B cell (primary cell): Measurements from ENCODE around the gene CEP112. TPM values are rescaled to one million over a fixed set of nuclear protein-coding genes. Genes with fewer than 3 reads are reported as not detected.

Source experiments
- ATAC-seq: fragments of 200-7000 bp; cut with Tn5 transposase; one replicate; pipeline ENCODE4 v1.10.0; 2021; ENCODE audit warnings: low read depth, mild to moderate bottlenecking, moderate number of reproducible peaks, moderate library complexity
- CTCF ChIA-PET: fragments of 350-600 bp; sonication (Branson Sonifier 250); formaldehyde crosslinking; loops from one replicate; lab custom pipeline; 2021; ENCODE audit warnings: antibody characterized with exemption, inconsistent platforms; lab: Charles Lee
- POLR2A ChIA-PET: fragments of 350-600 bp; sonication (Branson Sonifier 250); formaldehyde crosslinking; loops from one replicate; lab custom pipeline; 2021; ENCODE audit warnings: antibody characterized with exemption; lab: Charles Lee
- DNase-seq: peaks from one replicate; pipeline ENCODE4 v3.0.0; 2013
- H2AFZ ChIP-seq: 2 replicates; pipeline ENCODE4 v1.6.1; 2012; ENCODE audit warnings: mild to moderate bottlenecking, low read depth, low read length; ENCODE audit not compliant: insufficient read depth, poor library complexity, severe bottlenecking
- H3K27ac ChIP-seq, 2 donors: 1 replicate in 1 of 2; 2 replicates in 1 of 2; pipeline ENCODE4 v1.5.1; 2012 to 2013; ENCODE audit warnings: low read length in 2 of 2, mild to moderate bottlenecking in 2 of 2, moderate library complexity in 1 of 2
- H3K27me3 ChIP-seq, 4 experiments: fragments of 200-600 bp in 1 of 4; sonication (generic) in 1 of 4; replicated peaks in 1 of 4; 1 replicate in 2 of 4; 2 replicates in 2 of 4; pipeline versions ENCODE4 v1.6.1 to v1.7.0; 2013 to 2016; ENCODE audit warnings: low read length in 3 of 4, mild to moderate bottlenecking in 2 of 4, mixed read lengths in 1 of 4, moderate library complexity in 1 of 4; ENCODE audit not compliant: insufficient read depth in 4 of 4, control insufficient read depth in 3 of 4; ENCODE audit errors: control extremely low read depth in 1 of 4
- H3K36me3 ChIP-seq, 2 experiments: replicated peaks in 1 of 2; 1 replicate in 1 of 2; 2 replicates in 1 of 2; pipeline versions ENCODE4 v1.6.1 to v1.7.1; 2013; ENCODE audit warnings: low read length in 1 of 2; ENCODE audit not compliant: insufficient read depth in 2 of 2, control insufficient read depth in 1 of 2; ENCODE audit errors: control extremely low read depth in 1 of 2, extremely low read depth in 1 of 2
- H3K4me1 ChIP-seq, 2 donors: fragments of 200-600 bp in 1 of 2; sonication (generic) in 1 of 2; 1 replicate in 1 of 2; 2 replicates in 1 of 2; pipeline versions ENCODE4 v1.5.1 to v1.6.1; 2013 to 2017; ENCODE audit warnings: low read length in 2 of 2; ENCODE audit not compliant: control insufficient read depth in 2 of 2, insufficient read depth in 2 of 2
- H3K4me2 ChIP-seq: replicated peaks from 2 replicates; pipeline ENCODE3; 2012; ENCODE audit warnings: mild to moderate bottlenecking, low read depth, low read length; ENCODE audit not compliant: poor library complexity, severe bottlenecking
- H3K4me3 ChIP-seq, 5 experiments: fragments of 200-600 bp in 1 of 5; sonication (generic) in 1 of 5; 1 replicate in 3 of 5; 2 replicates in 2 of 5; pipeline versions ENCODE4 v1.5.1 to v1.7.0; 2011 to 2016; ENCODE audit warnings: low read length in 4 of 5, mild to moderate bottlenecking in 4 of 5, low read depth in 2 of 5, control low read depth in 1 of 5, moderate library complexity in 1 of 5; ENCODE audit not compliant: insufficient read depth in 1 of 5; ENCODE audit errors: control extremely low read depth in 1 of 5, extremely low read depth in 1 of 5
- H3K79me2 ChIP-seq: fragments of 200-600 bp; sonication (generic); one replicate; pipeline ENCODE4 v1.6.0; 2016; ENCODE audit warnings: low read length; ENCODE audit not compliant: control insufficient read depth, insufficient read depth
- H3K9ac ChIP-seq: fragments of 200-600 bp; sonication (generic); 2 replicates; pipeline ENCODE4 v1.6.1; 2017; ENCODE audit warnings: mild to moderate bottlenecking, low read length, moderate library complexity
- H3K9me3 ChIP-seq, 3 donors: one replicate each; pipeline versions ENCODE4 v1.6.1 to v1.7.1; 2013; ENCODE audit warnings: low read length in 2 of 3; ENCODE audit not compliant: control insufficient read depth in 2 of 3, insufficient read depth in 1 of 3; ENCODE audit errors: control extremely low read depth in 1 of 3
- H4K20me1 ChIP-seq: 2 replicates; pipeline ENCODE4 v1.6.0; 2012; ENCODE audit warnings: mild to moderate bottlenecking, low read length; ENCODE audit not compliant: insufficient read depth, control insufficient read depth, poor library complexity, severe bottlenecking
- H3K27ac Mint-ChIP-seq: one replicate; pipeline ENCODE4 v1.8.0; 2021; ENCODE audit warnings: mixed read lengths
- H3K27me3 Mint-ChIP-seq: one replicate; pipeline ENCODE4 v1.8.0; 2021; ENCODE audit warnings: mixed read lengths
- H3K4me1 Mint-ChIP-seq: one replicate; pipeline ENCODE4 v1.8.0; 2021; ENCODE audit warnings: mixed read lengths
- H3K4me3 Mint-ChIP-seq: one replicate; pipeline ENCODE4 v1.8.0; 2021; ENCODE audit warnings: mixed read lengths
- H3K9me3 Mint-ChIP-seq: one replicate; pipeline ENCODE4 v1.8.0; 2022; ENCODE audit warnings: mixed read lengths; ENCODE audit not compliant: insufficient read depth
- CTCF ChIP-seq: fragments of 200-600 bp; IDR thresholded peaks from one replicate; pipeline ENCODE4 v1.8.0; 2022; ENCODE audit warnings: antibody characterized with exemption, mild to moderate bottlenecking
- EZH2 ChIP-seq: IDR thresholded peaks from 2 replicates; pipeline ENCODE4 v1.6.1; 2012; ENCODE audit warnings: borderline replicate concordance, low read depth, mild to moderate bottlenecking, moderate library complexity, low read length; ENCODE audit not compliant: insufficient read depth, poor library complexity, severe bottlenecking
- WGBS: methylation state at CpG from one replicate; pipeline ENCODE4 v1.1.5; 2013; ENCODE audit warnings: missing lambda C conversion rate; ENCODE audit not compliant: insufficient coverage; 5-methylcytosine and 5-hydroxymethylcytosine counted together
- intact Hi-C: fragments of 100-400 bp; cut with micrococcal nuclease; formaldehyde crosslinking; loops from one replicate; pipeline ENCODE4 v1.10.0; 2022
- polyA plus RNA-seq: library from polyadenylated mRNA; depleted of rRNA; stranded (reverse); fragments of >200 nt; gene quantifications from 2 replicates; pipeline ENCODE4 v1.2.3, GENCODE V29; 2012
- total RNA-seq, 2 donors: library from RNA; stranded (reverse); fragments of 120-200 nt in 1 of 2; gene quantifications; 1 replicate in 1 of 2; 2 replicates in 1 of 2; pipeline versions ENCODE4 v1.2.3 to v1.2.4, GENCODE V29; 2013 to 2022

CEP112 gene
- total and polyA plus RNA-seq, 2 donors (not counting 1 experiment from before 2014, with no cell fraction given) = 0.57 to 4.6 TPM

DNA sequence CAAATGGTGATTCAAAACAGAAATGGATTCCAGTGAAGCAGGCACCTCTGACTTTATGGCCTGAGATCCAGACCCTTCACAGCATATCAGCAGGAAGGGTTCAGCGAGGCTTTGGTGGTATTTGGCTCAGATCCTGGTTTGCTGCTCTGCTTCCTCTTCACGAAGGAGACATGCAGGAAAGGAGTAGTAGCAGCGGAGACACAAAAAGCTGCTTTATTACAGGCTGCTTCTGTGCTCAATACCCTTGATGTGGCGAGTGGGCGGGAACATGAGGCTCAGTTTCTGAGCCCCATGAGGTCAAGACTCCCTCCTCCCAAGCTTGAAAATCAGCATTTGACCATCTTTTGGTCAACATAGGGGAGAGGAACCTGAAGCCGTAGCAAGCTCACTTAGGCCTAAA, 417.1 kb downstream of the CEP112 start:
- WGBS = 22% methylated on average over 6 of the region's 6 CpGs
- Histone ChIP-seq H3K36me3 (no peaks in the 10 kb centered on the region), H3K9ac (no peak overlapping the region), H3K27ac (no peak overlapping the region), H4K20me1 (no peaks in the 10 kb centered on the region), H3K4me1 (no peaks in the 10 kb centered on the region), H2AFZ (no peak overlapping the region), H3K4me2 (no peak overlapping the region), H3K9me3 (no peaks in the 10 kb centered on the region), H3K4me3 (no peak overlapping the region), H3K27me3 (no peaks in the 10 kb centered on the region), H3K79me2 (no peaks in the 10 kb centered on the region)
- no peak overlapping the region for H3K4me3 Mint-ChIP-seq
- peaks cover 3% of the 10 kb centered on the region for H3K9me3 Mint-ChIP-seq
- H3K27me3 Mint-ChIP-seq = no peaks in the 10 kb centered on the region
- no peak for DNase-seq
- intact Hi-C loops = no loop called here
- H3K4me1 Mint-ChIP-seq = no peaks in the 10 kb centered on the region
- TF ChIP-seq CTCF = no peak
- no peak for TF ChIP-seq EZH2
- ChIA-PET POLR2A (no interaction called here), CTCF (no interaction called here)
- H3K27ac Mint-ChIP-seq = no peak overlapping the region
- no peak for ATAC-seq

GRCh38 chr17:65772989-65773388, 418.9 kb downstream of the CEP112 start:
- Mint-ChIP-seq H3K27ac (no peak overlapping the region), H3K27me3 (no peaks in the 10 kb centered on the region), H3K4me3 (no peak overlapping the region), H3K9me3 (peaks cover 3% of the 10 kb centered on the region), H3K4me1 (no peaks in the 10 kb centered on the region)
- no peaks in the 10 kb centered on the region for H3K4me1 ChIP-seq
- H3K9me3 ChIP-seq = no peaks in the 10 kb centered on the region
- no peak overlapping the region for H3K4me3 ChIP-seq
- no CpG with 5 or more reads among the region's 6 CpGs for WGBS
- H2AFZ ChIP-seq = no peak overlapping the region
- DNase-seq (no peak), ATAC-seq (no peak)
- H3K4me2 ChIP-seq = no peak overlapping the region
- TF ChIP-seq EZH2 (no peak), CTCF (no peak)
- H3K36me3 ChIP-seq = no peaks in the 10 kb centered on the region
- intact Hi-C loops = no loop called here
- no peaks in the 10 kb centered on the region for H4K20me1 ChIP-seq
- no peak overlapping the region for H3K27ac ChIP-seq
- H3K79me2 ChIP-seq = no peaks in the 10 kb centered on the region
- ChIA-PET CTCF (no interaction called here), POLR2A (no interaction called here)
- H3K9ac ChIP-seq = no peak overlapping the region
- H3K27me3 ChIP-seq = no peaks in the 10 kb centered on the region
